Keratinocyte (primary cell): ENCODE data around the gene PAGE2B.

Experiments used
- CTCF ChIP-seq, 3 experiments: IDR thresholded peaks in 1 of 3; conservative IDR thresholded peaks in 1 of 3; optimal IDR thresholded peaks in 1 of 3; 2 replicates in 2 of 3; 3 replicates in 1 of 3; pipeline versions ENCODE3 to v1.5.1; 2011; ENCODE audit warnings: low read length in 3 of 3, mild to moderate bottlenecking in 3 of 3, moderate library complexity in 2 of 3, control low read depth in 1 of 3, inconsistent platforms in 1 of 3; ENCODE audit not compliant: insufficient read depth in 2 of 3; ENCODE audit errors: extremely low read depth in 1 of 3
- EZH2 ChIP-seq: IDR thresholded peaks from one replicate; pipeline ENCODE4 v1.6.1; 2012; ENCODE audit warnings: inconsistent platforms, mild to moderate bottlenecking, low read length, moderate library complexity

GRCh38 chrX:55111578-55112254 lies 36.9 kb downstream of the PAGE2B start:
- TF ChIP-seq CTCF (optimal IDR thresholded peaks at IDR 0.05 in 1 of 3, IDR thresholded peaks at IDR 0.05 in 1 of 3, conservative IDR thresholded peaks at IDR 0.05 in 1 of 3; ENCODE audit: extremely low read depth in 1 of 3, insufficient read depth in 2 of 3, low read length in 3 of 3) (no peak), EZH2 (no peak)
